Neural crest cell (in vitro differentiated cells): ENCODE data around the gene AHSP. TPM values are rescaled to one million over a fixed set of nuclear protein-coding genes. Genes with fewer than 3 reads are reported as not detected.
"Not testable (repeated sequence)": the region's sequence is repeated elsewhere in the genome, so short reads cannot be mapped to it uniquely, and the experiment has no call there.

Experiments used
- DNase-seq: peaks from one replicate; pipeline ENCODE4 v3.0.0; 2021; ENCODE audit warnings: low read depth, mixed read lengths, low spot score
- H3K27ac Mint-ChIP-seq: one replicate; pipeline ENCODE4 v1.8.0; 2021; ENCODE audit warnings: mild to moderate bottlenecking, mixed read lengths; ENCODE audit not compliant: unreplicated experiment
- H3K27me3 Mint-ChIP-seq: 2 replicates; pipeline ENCODE4 v1.8.0; 2021; ENCODE audit warnings: low read depth, mild to moderate bottlenecking, mixed read lengths
- H3K36me3 Mint-ChIP-seq: 2 replicates; pipeline ENCODE4 v1.8.0; 2021; ENCODE audit warnings: low read depth, mild to moderate bottlenecking, mixed read lengths
- H3K4me1 Mint-ChIP-seq: 2 replicates; pipeline ENCODE4 v1.8.0; 2021; ENCODE audit warnings: mixed read lengths
- H3K4me3 Mint-ChIP-seq: one replicate; pipeline ENCODE4 v1.8.0; 2021; ENCODE audit warnings: mild to moderate bottlenecking, mixed read lengths
- H3K9me3 Mint-ChIP-seq: 2 replicates; pipeline ENCODE4 v1.8.0; 2021; ENCODE audit warnings: mixed read lengths
- total RNA-seq: library from RNA; stranded (reverse); gene quantifications from 2 replicates; pipeline ENCODE4 v1.2.1, GENCODE V29; 2021
- TF ChIP-seq, protein P1 (sequence below): fragments of 200-600 bp; sonication (generic); conservative IDR thresholded peaks from 2 replicates; pipeline ENCODE4 v1.5.0; 2021; ENCODE audit warnings: antibody characterized with exemption, mild to moderate bottlenecking

Gene AHSP
- total RNA-seq, 1 donor from 2014 or later, result not detected

DNA sequence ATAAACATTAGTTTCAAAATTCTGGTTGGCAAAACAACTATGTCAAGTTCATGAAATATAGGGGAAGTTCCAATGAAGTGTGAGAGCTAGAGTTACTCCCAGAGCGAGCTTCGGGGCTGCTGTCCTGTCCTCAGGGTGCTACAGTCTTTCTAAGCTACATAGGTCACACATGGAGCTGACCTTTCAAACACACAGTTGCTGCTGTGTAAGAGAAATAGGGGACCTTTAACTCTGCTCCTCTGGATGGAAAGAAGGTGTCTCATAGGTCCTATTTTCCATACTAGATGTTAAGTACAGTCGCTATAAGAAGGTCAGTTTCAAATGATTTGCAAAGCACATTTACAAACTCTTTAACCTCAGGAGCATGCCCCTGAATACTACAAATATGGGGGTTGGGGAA lies 6.3 kb upstream of the AHSP start:
- Mint-ChIP-seq H3K36me3 (no peaks in the 10 kb centered on the region), H3K27ac (no peak overlapping the region), H3K4me1 (peaks cover 10% of the 10 kb centered on the region), H3K9me3 (no peaks in the 10 kb centered on the region), H3K27me3 (peaks cover 52% of the 10 kb centered on the region), H3K4me3 (no peak overlapping the region)
- TF ChIP-seq, protein P1, sequence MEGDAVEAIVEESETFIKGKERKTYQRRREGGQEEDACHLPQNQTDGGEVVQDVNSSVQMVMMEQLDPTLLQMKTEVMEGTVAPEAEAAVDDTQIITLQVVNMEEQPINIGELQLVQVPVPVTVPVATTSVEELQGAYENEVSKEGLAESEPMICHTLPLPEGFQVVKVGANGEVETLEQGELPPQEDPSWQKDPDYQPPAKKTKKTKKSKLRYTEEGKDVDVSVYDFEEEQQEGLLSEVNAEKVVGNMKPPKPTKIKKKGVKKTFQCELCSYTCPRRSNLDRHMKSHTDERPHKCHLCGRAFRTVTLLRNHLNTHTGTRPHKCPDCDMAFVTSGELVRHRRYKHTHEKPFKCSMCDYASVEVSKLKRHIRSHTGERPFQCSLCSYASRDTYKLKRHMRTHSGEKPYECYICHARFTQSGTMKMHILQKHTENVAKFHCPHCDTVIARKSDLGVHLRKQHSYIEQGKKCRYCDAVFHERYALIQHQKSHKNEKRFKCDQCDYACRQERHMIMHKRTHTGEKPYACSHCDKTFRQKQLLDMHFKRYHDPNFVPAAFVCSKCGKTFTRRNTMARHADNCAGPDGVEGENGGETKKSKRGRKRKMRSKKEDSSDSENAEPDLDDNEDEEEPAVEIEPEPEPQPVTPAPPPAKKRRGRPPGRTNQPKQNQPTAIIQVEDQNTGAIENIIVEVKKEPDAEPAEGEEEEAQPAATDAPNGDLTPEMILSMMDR, result no peak
- DNase-seq, result no peak

DNA sequence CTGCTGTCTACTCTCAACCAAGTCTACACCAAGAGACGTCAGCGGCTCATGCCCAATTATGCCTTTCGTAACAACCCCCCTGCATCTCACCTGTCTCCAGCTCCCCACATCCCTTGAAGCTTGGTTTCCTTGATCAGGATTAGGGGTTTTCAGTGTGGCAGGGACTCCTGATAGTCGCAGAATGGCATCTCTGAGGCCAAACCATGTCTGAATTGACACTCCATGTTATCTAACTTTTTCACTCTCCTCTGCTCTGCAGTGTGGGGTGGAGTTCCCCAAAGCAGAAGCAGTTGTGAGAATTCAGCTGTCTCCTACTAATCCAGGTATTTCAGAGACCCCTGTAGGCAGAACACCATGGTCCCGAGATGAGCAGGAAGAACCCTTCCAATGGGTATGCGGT lies 5.6 kb upstream of the AHSP start:
- Mint-ChIP-seq H3K27ac (no peak overlapping the region), H3K9me3 (no peaks in the 10 kb centered on the region), H3K27me3 (peaks cover 50% of the 10 kb centered on the region), H3K36me3 (no peaks in the 10 kb centered on the region), H3K4me3 (no peak overlapping the region), H3K4me1 (peaks cover 10% of the 10 kb centered on the region)
- DNase-seq, result no peak
- TF ChIP-seq, protein P1, result no peak

DNA sequence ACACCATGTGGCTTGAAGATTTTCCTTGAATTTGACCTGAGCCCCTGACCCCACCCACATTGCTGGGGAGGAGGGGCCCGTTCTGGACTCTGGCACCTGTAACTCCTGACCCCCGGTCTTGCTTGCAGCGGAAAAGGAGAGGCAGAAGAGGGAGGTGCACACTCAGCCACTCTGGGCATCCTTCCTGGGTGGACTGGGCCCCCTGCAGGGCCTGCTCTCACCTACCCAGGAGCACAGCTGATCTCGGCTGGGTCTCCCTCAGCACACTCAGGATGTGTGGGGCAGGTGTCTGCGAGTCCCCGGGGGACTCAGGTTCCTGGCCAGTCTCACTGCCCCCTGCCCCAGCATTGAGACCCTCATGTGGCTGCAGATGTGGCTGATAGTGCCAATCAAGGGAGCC lies 3.9 kb upstream of the AHSP start:
- not testable (repeated sequence) for DNase-seq, H3K36me3 Mint-ChIP-seq, H3K4me3 Mint-ChIP-seq, H3K9me3 Mint-ChIP-seq, H3K27ac Mint-ChIP-seq, H3K4me1 Mint-ChIP-seq
- H3K27me3 Mint-ChIP-seq, result peaks cover 58% of the 10 kb centered on the region

DNA sequence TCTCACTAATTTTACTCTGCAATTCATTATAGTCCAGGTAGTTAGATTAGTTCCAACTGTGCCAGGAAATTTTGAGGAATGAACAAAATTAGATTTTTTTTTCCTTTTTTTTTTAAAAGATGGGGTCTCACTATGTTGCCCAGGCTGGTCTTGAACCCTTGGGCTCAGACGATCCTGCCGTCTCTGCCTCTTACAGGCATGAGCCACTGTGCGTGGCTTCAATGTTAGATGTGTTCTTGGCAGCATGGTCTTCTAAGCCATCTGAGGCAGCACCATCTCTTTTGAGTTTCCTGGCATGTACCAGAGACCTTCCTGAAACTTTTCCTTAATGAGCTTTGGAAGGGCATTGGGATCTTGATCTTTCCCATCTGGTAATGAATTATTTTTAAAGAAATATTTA lies 2.6 kb upstream of the AHSP start:
- H3K9me3 Mint-ChIP-seq, result peaks cover 2% of the 10 kb centered on the region

DNA sequence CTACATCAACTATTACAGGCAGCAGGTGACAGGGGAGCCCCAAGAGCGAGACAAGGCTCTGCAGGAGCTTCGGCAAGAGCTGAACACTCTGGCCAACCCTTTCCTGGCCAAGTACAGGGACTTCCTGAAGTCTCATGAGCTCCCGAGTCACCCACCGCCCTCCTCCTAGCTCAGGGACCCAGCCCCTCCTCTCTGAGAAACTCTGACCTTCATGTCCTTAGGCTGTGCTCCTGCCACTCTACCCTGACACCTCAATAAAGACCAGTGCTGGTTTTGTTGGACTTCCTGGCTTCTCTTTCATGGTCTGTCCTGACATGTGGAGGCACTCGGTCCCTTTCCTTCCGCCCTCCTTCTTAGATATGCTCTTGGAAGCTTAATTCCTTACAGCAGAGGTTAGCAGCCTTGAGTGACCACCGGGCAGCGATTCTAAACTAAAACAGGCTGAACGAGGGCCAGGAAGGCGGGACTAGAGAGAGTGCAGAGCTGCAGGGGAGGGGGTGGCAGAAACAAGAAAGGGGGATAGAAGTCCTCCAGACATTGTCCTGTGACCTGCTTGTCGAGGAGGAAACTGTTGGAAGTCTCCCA lies 915 bp downstream of the AHSP start:
- no peaks in the 10 kb centered on the region for H3K4me1 Mint-ChIP-seq
- H3K4me3 Mint-ChIP-seq, result no peak overlapping the region
- peaks cover 2% of the 10 kb centered on the region for H3K9me3 Mint-ChIP-seq

More for the DNA sequence above, 2.6 kb upstream of the AHSP start:
- TF ChIP-seq, protein P1, result no peak
- H3K4me1 Mint-ChIP-seq, result peaks cover 2% of the 10 kb centered on the region
- no peak overlapping the region for H3K27ac Mint-ChIP-seq
- no peaks in the 10 kb centered on the region for H3K36me3 Mint-ChIP-seq
- H3K27me3 Mint-ChIP-seq, result peaks cover 60% of the 10 kb centered on the region
- no peak overlapping the region for H3K4me3 Mint-ChIP-seq
- DNase-seq, result no peak

More for the DNA sequence above, 915 bp downstream of the AHSP start:
- peaks cover 40% of the 10 kb centered on the region for H3K27me3 Mint-ChIP-seq
- TF ChIP-seq, protein P1, result no peak
- no peaks in the 10 kb centered on the region for H3K36me3 Mint-ChIP-seq
- DNase-seq, result no peak
- H3K27ac Mint-ChIP-seq, result no peak overlapping the region
